Smooth muscle cell (in vitro differentiated cells): ENCODE results near the gene LAD1. TPM values are rescaled to one million over a fixed set of nuclear protein-coding genes. Genes with fewer than 3 reads are reported as not detected.

ENCODE experiments used
- DNase-seq: peaks from one replicate; lab custom pipeline; 2025; ENCODE audit not compliant: unreplicated experiment; lab: John Stamatoyannopoulos, UW
- H2AFZ ChIP-seq: fragments of 200-600 bp; sonication (generic); 2 replicates; pipeline ENCODE4 v1.6.0; 2016; ENCODE audit warnings: antibody characterized with exemption, low read depth, mild to moderate bottlenecking
- H3F3A ChIP-seq: fragments of 200-600 bp; sonication (generic); 2 replicates; pipeline ENCODE4 v1.6.0; 2017; ENCODE audit warnings: antibody characterized with exemption, low read depth
- H3K27ac ChIP-seq: fragments of 200-600 bp; sonication (generic); 2 replicates; pipeline ENCODE4 v1.5.1; 2016; ENCODE audit warnings: low read depth, mild to moderate bottlenecking
- H3K27me3 ChIP-seq: fragments of 200-600 bp; sonication (generic); 2 replicates; pipeline ENCODE4 v1.6.1; 2016; ENCODE audit warnings: low read depth, mild to moderate bottlenecking
- H3K36me3 ChIP-seq: fragments of 200-600 bp; sonication (generic); 2 replicates; pipeline ENCODE4 v1.5.1; 2016; ENCODE audit warnings: low read depth
- H3K4me1 ChIP-seq: fragments of 200-600 bp; sonication (generic); 2 replicates; pipeline ENCODE4 v1.5.1; 2016; ENCODE audit warnings: low read depth
- H3K4me2 ChIP-seq: fragments of 200-600 bp; sonication (generic); 2 replicates; pipeline ENCODE4 v1.6.0; 2016; ENCODE audit warnings: mild to moderate bottlenecking
- H3K4me3 ChIP-seq: fragments of 200-600 bp; sonication (generic); 2 replicates; pipeline ENCODE4 v1.5.1; 2016; ENCODE audit warnings: mild to moderate bottlenecking
- H3K79me2 ChIP-seq: fragments of 200-600 bp; sonication (generic); 2 replicates; pipeline ENCODE4 v1.6.0; 2016; ENCODE audit warnings: low read depth, mild to moderate bottlenecking
- H3K9ac ChIP-seq: fragments of 200-600 bp; sonication (generic); 2 replicates; pipeline ENCODE4 v1.6.0; 2016; ENCODE audit warnings: low read depth
- H3K9me3 ChIP-seq: fragments of 200-600 bp; sonication (generic); replicated peaks from 2 replicates; pipeline ENCODE4 v1.5.1; 2016; ENCODE audit warnings: low read depth
- H4K20me1 ChIP-seq: fragments of 200-600 bp; sonication (generic); 2 replicates; pipeline ENCODE4 v1.6.0; 2016; ENCODE audit warnings: low read depth
- CTCF ChIP-seq: fragments of 200-600 bp; sonication (generic); IDR thresholded peaks from 2 replicates; pipeline ENCODE4 v1.5.1; 2017; ENCODE audit warnings: borderline replicate concordance, mild to moderate bottlenecking, antibody characterized with exemption; ENCODE audit not compliant: insufficient read depth, poor library complexity, severe bottlenecking
- WGBS: methylation state at CpG from one replicate; pipeline ENCODE4 v1.1.7; 2016; ENCODE audit warnings: low lambda C conversion rate; 5-methylcytosine and 5-hydroxymethylcytosine counted together
- polyA plus RNA-seq: library from polyadenylated mRNA; unstranded; fragments of >200 nt; fragmentation: Nextera tagmentation; extraction: Ambion mirVana; gene quantifications from 2 replicates; pipeline ENCODE4 v1.2.1, GENCODE V29; 2016
- total RNA-seq: library from RNA; depleted of rRNA; stranded (reverse); fragments of >200 nt; gene quantifications from 2 replicates; pipeline ENCODE4 v1.2.3, GENCODE V29; 2014

Gene LAD1
- total RNA-seq (8.8 and 17.6 TPM in 2 replicates), polyA plus RNA-seq (6.9 and 15.1 TPM in 2 replicates)

GRCh38 chr1:201399018-201399351, at the start of gene LAD1:
Gene LAD1 (minus strand): TSS chr1:201399324. CDS start chr1:201399306, 18 bp downstream.
- H3K27me3 ChIP-seq, result peaks cover 25% of the 10 kb centered on the region

GRCh38 chr1:201447903-201448871, 49.1 kb upstream of the LAD1 start:
- 27% methylated on average over 20 of the region's 20 CpGs for WGBS
- no peaks in the 10 kb centered on the region for H3F3A ChIP-seq
- no peaks in the 10 kb centered on the region for H4K20me1 ChIP-seq
- H3K9me3 ChIP-seq, result no peaks in the 10 kb centered on the region
- H3K4me2 ChIP-seq, result peak overlapping the region; percentile 60
- peak; percentile 91 for TF ChIP-seq CTCF
- H3K27me3 ChIP-seq, result no peaks in the 10 kb centered on the region
- no peaks in the 10 kb centered on the region for H3K36me3 ChIP-seq
- H3K4me1 ChIP-seq, result peaks cover 29% of the 10 kb centered on the region
- no peak overlapping the region for H2AFZ ChIP-seq
- H3K4me3 ChIP-seq, result no peak overlapping the region
- DNase-seq, result peak; percentile 25
- H3K79me2 ChIP-seq, result no peaks in the 10 kb centered on the region
- no peak overlapping the region for H3K27ac ChIP-seq
- H3K9ac ChIP-seq, result no peak overlapping the region

More at GRCh38 chr1:201399018-201399351, at the start of gene LAD1:
- Histone ChIP-seq H3K4me2 (peak within 1 kb of the TSS; percentile 84), H4K20me1 (no peaks in the 10 kb centered on the region), H3K79me2 (no peaks in the 10 kb centered on the region), H3K4me1 (peaks cover 8% of the 10 kb centered on the region), H3K4me3 (peak within 1 kb of the TSS; percentile 48), H2AFZ (peak within 1 kb of the TSS; percentile 69), H3K9ac (peak within 1 kb of the TSS; percentile 24), H3F3A (peaks cover 24% of the 10 kb centered on the region), H3K27ac (peak within 1 kb of the TSS; percentile 62), H3K36me3 (no peaks in the 10 kb centered on the region), H3K9me3 (no peaks in the 10 kb centered on the region)
- no peak for DNase-seq
- no peak for TF ChIP-seq CTCF
- WGBS, result 16% methylated on average over 24 of the region's 25 CpGs

GRCh38 chr1:201445310-201445709, 46.2 kb upstream of the LAD1 start:
- TF ChIP-seq CTCF, result no peak
- no peaks in the 10 kb centered on the region for H3K27me3 ChIP-seq
- peaks cover 19% of the 10 kb centered on the region for H3K4me1 ChIP-seq
- H3K9ac ChIP-seq, result peak overlapping the region; percentile 16
- no peaks in the 10 kb centered on the region for H3K79me2 ChIP-seq
- no peak overlapping the region for H3K4me3 ChIP-seq
- H4K20me1 ChIP-seq, result no peaks in the 10 kb centered on the region
- peak overlapping the region; percentile 71 for H3K27ac ChIP-seq
- no peaks in the 10 kb centered on the region for H3K9me3 ChIP-seq
- DNase-seq, result no peak
- peak overlapping the region; percentile 11 for H3K4me2 ChIP-seq
- H3K36me3 ChIP-seq, result no peaks in the 10 kb centered on the region
- H3F3A ChIP-seq, result no peaks in the 10 kb centered on the region
- 58% methylated on average over 6 of the region's 6 CpGs for WGBS
- H2AFZ ChIP-seq, result no peak overlapping the region
